Measurements from ENCODE around the gene AZU1. TPM values are rescaled to one million over a fixed set of nuclear protein-coding genes. Genes with fewer than 3 reads are reported as not detected.

The AZU1 gene
- total RNA-seq, 1 experiment from 2014 or later = not detected

DNA sequence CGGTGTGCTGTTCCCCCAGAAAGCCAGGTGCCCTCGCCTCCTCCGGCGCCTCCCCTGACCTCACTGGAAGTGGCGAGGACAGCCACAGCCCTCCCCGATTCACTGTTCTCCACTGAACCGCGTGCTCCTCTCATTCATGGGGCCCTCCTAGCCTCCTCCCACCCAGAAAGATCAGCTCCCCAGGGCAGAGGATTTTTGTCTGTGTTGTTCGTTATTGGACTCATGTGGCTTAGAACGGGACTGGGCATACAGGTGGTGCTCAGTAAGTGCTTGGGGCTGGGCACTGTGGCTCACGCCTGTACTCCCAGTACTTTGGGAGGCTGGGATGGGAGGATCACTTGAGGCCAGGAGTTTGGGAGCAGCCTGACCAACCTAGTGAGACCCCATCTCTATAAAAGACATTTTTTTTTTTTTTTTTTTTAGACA is 16.9 kb downstream of the AZU1 start:
- H3K9ac ChIP-seq (ENCODE audit: low read length) = no peak overlapping the region
- no peaks in the 10 kb centered on the region; the same call in 1 of the 2 replicates for H3K27me3 ChIP-seq (ENCODE audit: insufficient read depth, low read length)
- H2AFZ ChIP-seq (ENCODE audit: low read depth, low read length, poor library complexity, severe bottlenecking) = no peak overlapping the region
- RAD21 ChIA-PET (ENCODE audit: low non-redundant PET in 1 of 2, low total read pairs in 2 of 2, uncharacterized antibody in 2 of 2, unreplicated experiment in 2 of 2) = no interaction called here
- H3K4me2 ChIP-seq (ENCODE audit: low read length) = peak overlapping the region; percentile 98
- no peaks in the 10 kb centered on the region for H3K79me2 ChIP-seq (ENCODE audit: insufficient read depth, low read length)
- no peaks in the 10 kb centered on the region for H3K36me3 ChIP-seq (ENCODE audit: control insufficient read depth in 1 of 2, insufficient read depth in 2 of 2, low read length in 2 of 2)
- CTCF ChIA-PET = no interaction called here
- H3K9me2 ChIP-seq (ENCODE audit: insufficient read depth) = no peaks in the 10 kb centered on the region
- H4K20me1 ChIP-seq (ENCODE audit: insufficient read depth) = no peaks in the 10 kb centered on the region
- POLR2A ChIA-PET = no interaction called here
- DNase-seq (ENCODE audit: low read depth, low spot score) (no peak), ATAC-seq (peak; percentile 8; the same call in 1 of the 2 replicates)
- no TSS peak for BruUV-seq (replicated peaks)
- H3K27ac ChIP-seq (ENCODE audit: low read depth, low read length) = no peak overlapping the region
- 0 out of 4 replicates have a peak overlapping the region, but pooled peaks of 1 of the 2 experiments have one; percentile 8 for H3K4me3 ChIP-seq (replicated peaks in 1 of 2; ENCODE audit: low read depth in 1 of 2, low read length in 2 of 2)
- intact Hi-C loops (cut with micrococcal nuclease) = no loop called here
- peaks cover 12 to 19% of the 10 kb centered on the region in 2 experiments; a peak in 3 of 4 replicates for H3K4me1 ChIP-seq (ENCODE audit: control insufficient read depth in 1 of 2, insufficient read depth in 2 of 2, low read length in 2 of 2)
- TF ChIP-seq, protein P1, sequence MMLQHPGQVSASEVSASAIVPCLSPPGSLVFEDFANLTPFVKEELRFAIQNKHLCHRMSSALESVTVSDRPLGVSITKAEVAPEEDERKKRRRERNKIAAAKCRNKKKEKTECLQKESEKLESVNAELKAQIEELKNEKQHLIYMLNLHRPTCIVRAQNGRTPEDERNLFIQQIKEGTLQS (IDR thresholded peaks at IDR 0.05) = no peak
- no peak for TF ChIP-seq EZH2phosphoT487 (IDR thresholded peaks at IDR 0.05; ENCODE audit: borderline replicate concordance)
- TF ChIP-seq TCF7L2 (IDR thresholded peaks at IDR 0.05; ENCODE audit: borderline replicate concordance, extremely low read depth, insufficient read depth, insufficient read length) = no peak
- TF ChIP-seq SIN3A (IDR thresholded peaks at IDR 0.05; ENCODE audit: low read depth) = no peak
- no peak for TF ChIP-seq SP1 (IDR thresholded peaks at IDR 0.05; ENCODE audit: low read depth)
- TF ChIP-seq, protein P2, sequence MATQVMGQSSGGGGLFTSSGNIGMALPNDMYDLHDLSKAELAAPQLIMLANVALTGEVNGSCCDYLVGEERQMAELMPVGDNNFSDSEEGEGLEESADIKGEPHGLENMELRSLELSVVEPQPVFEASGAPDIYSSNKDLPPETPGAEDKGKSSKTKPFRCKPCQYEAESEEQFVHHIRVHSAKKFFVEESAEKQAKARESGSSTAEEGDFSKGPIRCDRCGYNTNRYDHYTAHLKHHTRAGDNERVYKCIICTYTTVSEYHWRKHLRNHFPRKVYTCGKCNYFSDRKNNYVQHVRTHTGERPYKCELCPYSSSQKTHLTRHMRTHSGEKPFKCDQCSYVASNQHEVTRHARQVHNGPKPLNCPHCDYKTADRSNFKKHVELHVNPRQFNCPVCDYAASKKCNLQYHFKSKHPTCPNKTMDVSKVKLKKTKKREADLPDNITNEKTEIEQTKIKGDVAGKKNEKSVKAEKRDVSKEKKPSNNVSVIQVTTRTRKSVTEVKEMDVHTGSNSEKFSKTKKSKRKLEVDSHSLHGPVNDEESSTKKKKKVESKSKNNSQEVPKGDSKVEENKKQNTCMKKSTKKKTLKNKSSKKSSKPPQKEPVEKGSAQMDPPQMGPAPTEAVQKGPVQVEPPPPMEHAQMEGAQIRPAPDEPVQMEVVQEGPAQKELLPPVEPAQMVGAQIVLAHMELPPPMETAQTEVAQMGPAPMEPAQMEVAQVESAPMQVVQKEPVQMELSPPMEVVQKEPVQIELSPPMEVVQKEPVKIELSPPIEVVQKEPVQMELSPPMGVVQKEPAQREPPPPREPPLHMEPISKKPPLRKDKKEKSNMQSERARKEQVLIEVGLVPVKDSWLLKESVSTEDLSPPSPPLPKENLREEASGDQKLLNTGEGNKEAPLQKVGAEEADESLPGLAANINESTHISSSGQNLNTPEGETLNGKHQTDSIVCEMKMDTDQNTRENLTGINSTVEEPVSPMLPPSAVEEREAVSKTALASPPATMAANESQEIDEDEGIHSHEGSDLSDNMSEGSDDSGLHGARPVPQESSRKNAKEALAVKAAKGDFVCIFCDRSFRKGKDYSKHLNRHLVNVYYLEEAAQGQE (IDR thresholded peaks at IDR 0.05; ENCODE audit: low read depth) = no peak
- TF ChIP-seq, protein P3, sequence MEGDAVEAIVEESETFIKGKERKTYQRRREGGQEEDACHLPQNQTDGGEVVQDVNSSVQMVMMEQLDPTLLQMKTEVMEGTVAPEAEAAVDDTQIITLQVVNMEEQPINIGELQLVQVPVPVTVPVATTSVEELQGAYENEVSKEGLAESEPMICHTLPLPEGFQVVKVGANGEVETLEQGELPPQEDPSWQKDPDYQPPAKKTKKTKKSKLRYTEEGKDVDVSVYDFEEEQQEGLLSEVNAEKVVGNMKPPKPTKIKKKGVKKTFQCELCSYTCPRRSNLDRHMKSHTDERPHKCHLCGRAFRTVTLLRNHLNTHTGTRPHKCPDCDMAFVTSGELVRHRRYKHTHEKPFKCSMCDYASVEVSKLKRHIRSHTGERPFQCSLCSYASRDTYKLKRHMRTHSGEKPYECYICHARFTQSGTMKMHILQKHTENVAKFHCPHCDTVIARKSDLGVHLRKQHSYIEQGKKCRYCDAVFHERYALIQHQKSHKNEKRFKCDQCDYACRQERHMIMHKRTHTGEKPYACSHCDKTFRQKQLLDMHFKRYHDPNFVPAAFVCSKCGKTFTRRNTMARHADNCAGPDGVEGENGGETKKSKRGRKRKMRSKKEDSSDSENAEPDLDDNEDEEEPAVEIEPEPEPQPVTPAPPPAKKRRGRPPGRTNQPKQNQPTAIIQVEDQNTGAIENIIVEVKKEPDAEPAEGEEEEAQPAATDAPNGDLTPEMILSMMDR (IDR thresholded peaks at IDR 0.05 in 2 of 3, conservative IDR thresholded peaks at IDR 0.05 in 1 of 3; ENCODE audit: borderline replicate concordance in 1 of 3, insufficient read depth in 1 of 3, low read depth in 2 of 3, low read length in 2 of 3) = no peak
- TF ChIP-seq POLR2A (IDR thresholded peaks at IDR 0.05; ENCODE audit: borderline replicate concordance, extremely low read depth, insufficient read depth, insufficient read length) = no peak
- no peak for TF ChIP-seq ZFX (IDR thresholded peaks at IDR 0.05)
- TF ChIP-seq YY1 (IDR thresholded peaks at IDR 0.05; ENCODE audit: extremely low read depth, insufficient replicate concordance, low read depth, low read length) = no peak
- no peak for TF ChIP-seq FOSL1 (IDR thresholded peaks at IDR 0.05; ENCODE audit: low read depth)
- no peak for TF ChIP-seq POLR2AphosphoS5 (IDR thresholded peaks at IDR 0.05; ENCODE audit: low read depth, low read length)
- no peak for TF ChIP-seq EGR1 (IDR thresholded peaks at IDR 0.05; ENCODE audit: low read depth)
- no peak for TF ChIP-seq RAD21 (IDR thresholded peaks at IDR 0.05; ENCODE audit: low read depth)
- no peak for TF ChIP-seq ZNF274 (IDR thresholded peaks at IDR 0.05; ENCODE audit: low read depth, low read length)
- TF ChIP-seq, protein P4, sequence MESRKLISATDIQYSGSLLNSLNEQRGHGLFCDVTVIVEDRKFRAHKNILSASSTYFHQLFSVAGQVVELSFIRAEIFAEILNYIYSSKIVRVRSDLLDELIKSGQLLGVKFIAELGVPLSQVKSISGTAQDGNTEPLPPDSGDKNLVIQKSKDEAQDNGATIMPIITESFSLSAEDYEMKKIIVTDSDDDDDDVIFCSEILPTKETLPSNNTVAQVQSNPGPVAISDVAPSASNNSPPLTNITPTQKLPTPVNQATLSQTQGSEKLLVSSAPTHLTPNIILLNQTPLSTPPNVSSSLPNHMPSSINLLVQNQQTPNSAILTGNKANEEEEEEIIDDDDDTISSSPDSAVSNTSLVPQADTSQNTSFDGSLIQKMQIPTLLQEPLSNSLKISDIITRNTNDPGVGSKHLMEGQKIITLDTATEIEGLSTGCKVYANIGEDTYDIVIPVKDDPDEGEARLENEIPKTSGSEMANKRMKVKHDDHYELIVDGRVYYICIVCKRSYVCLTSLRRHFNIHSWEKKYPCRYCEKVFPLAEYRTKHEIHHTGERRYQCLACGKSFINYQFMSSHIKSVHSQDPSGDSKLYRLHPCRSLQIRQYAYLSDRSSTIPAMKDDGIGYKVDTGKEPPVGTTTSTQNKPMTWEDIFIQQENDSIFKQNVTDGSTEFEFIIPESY (IDR thresholded peaks at IDR 0.05; ENCODE audit: extremely low read depth, insufficient replicate concordance, low read length) = no peak
- H3K9me3 ChIP-seq (ENCODE audit: control insufficient read depth in 1 of 2, insufficient read depth in 1 of 2, low read depth in 1 of 2, low read length in 2 of 2) = no peaks in the 10 kb centered on the region

Measured in HCT116 (cell line).